HG03196 (cell line): Measurements from ENCODE around the gene MYOCD.
"Not testable (repeated sequence)": the region's sequence is repeated elsewhere in the genome, so short reads cannot be mapped to it uniquely, and the experiment has no call there.

Source experiments
- ATAC-seq: cut with Tn5 transposase; IDR thresholded peaks from one replicate; pipeline ENCODE4 v1.9.1; 2021; ENCODE audit not compliant: unreplicated experiment

The MYOCD gene

GRCh38 chr17:12665263-12666210, at the start of gene MYOCD:
MYOCD (plus strand) TSS chr17:12665890; CDS start chr17:12666189, 299 bp downstream.
- no peak for ATAC-seq

GRCh38 chr17:12616161-12616560, 49.5 kb upstream of the MYOCD start:
- ATAC-seq: no peak

DNA sequence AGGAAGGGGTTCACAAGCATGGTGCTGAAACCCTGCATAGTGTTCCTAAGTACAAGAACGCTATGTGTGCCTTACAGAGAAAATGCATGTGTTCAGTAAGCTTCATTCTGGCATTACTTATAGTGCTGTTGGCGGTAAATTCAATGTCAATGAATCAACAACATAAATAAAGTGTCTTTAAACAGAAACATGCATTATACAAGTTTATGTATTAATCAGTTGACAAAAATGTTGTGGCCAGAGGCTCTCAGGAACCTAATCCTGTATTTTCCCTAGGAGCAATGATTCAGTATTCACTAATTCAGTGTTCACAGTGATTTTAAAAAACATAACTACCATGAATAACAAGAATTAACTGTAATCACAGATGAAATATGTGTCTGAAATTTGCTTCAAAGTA, 47.1 kb upstream of the MYOCD start:
- no peak for ATAC-seq

- ATAC-seq: no peak
These were observed 46.1 kb upstream of the MYOCD start for GRCh38 chr17:12619459-12620199.

DNA sequence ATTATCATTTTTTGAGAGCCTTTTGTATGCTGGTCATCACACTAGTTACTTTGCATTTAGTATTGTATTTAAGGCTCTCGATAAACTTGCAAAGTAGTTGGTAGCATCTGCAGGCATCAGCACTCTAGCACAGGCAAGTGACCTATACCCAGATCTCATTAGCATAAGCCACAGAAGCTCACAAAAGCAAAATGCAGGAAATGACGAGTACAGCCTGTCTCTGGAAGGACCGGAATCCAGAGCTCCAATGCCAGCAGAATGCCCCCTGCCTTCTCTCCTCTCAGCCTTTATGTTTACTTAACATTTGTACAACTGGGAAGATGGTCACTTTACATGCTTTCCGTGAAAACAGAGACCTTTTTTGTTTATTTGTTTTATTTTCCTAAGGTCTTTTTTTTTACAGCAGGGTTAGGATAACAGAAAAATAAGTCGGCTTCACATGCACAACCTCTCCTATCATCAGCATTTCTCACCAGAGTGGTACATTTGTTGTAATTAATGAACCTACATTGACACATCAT, 45.4 kb upstream of the MYOCD start:
- ATAC-seq: no peak

GRCh38 chr17:12622726-12623125, 43.0 kb upstream of the MYOCD start:
- ATAC-seq: no peak

GRCh38 chr17:12623220-12623848, 42.4 kb upstream of the MYOCD start:
- no peak for ATAC-seq

DNA sequence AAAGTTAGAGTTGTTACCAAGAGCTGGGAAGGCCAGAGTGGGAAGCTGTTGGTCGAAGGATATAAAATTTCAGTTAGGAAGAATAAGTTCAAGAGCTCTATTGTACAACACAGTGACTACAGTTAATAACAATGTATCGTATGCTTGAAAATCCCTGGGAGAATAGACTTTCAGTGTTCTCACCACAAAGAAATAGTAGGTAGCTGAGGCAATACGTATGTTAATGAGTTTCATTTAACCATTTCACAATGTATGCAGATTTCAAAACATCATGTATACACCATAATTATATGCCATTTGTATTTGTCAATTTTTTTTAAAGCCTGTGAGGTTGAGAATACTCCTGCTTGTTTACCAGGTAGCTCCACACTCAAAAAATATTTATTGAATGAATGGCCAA, 41.5 kb upstream of the MYOCD start:
- ATAC-seq: no peak

GRCh38 chr17:12625092-12625491, 40.6 kb upstream of the MYOCD start:
- ATAC-seq: no peak

DNA sequence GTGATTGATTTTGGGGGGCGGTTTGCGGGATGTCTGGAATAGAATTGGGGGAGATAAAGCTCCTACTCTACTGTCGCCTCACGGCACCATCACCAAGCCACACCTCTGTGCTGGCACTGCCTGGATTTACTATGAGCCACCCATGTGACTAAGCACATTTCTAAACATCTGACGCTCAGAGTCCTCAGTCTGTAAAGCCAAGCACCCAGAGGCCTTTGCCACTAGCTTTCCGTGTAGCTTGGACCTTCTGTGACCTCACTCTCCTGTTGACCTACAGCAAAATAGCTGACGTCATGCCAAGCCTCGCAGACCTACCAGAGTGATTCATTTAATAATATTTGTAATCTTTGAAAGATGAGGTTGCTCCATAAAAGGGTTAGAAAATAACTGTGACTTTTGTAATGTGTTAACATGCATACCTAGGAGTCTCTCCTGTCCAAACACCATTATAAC, 38.5 kb upstream of the MYOCD start:
- ATAC-seq: no peak

GRCh38 chr17:12627781-12628451, 37.8 kb upstream of the MYOCD start:
- ATAC-seq: no peak

DNA sequence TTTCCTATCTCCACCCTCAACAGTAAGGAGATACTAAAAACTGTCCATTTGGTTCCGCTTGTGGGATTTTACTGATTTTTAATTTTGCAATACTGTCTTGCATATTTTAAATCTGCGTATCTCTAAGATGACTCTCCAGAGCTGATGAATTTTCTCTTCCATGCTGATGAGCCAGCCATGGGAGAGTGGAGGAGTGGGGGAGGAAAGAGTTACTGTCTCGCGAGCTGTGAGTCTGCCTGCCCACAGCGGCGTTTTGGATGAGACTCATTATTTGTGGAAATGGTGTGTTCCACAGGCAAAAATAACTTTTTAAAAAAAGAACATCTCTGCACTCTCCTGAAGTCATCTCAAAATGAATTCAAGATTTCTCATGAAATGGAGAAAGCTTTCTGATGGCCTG, 34.6 kb upstream of the MYOCD start:
- no peak for ATAC-seq

- no peak for ATAC-seq
These were observed 32.9 kb upstream of the MYOCD start for GRCh38 chr17:12632785-12633184.

- no peak for ATAC-seq
These were observed 30.8 kb upstream of the MYOCD start for GRCh38 chr17:12634789-12635414.

DNA sequence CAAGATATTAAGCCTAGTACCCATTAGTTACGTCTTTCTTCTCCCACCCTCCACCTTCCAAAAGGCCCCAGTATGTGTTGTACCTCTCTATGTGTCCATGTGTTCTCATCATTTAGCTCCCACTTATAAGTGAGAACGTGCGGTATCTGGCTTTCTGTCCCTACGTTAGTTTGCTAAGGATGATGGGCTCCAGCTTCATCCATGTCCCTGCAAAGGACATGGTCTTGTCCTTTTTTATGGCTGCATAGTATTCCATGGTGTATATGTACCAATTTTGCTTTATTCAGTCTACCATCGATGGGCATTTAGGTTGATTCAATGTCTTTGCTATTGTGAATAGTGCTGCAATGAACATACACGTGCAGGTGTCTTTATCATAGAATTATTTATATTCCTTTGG, 29.7 kb upstream of the MYOCD start:
- not testable (repeated sequence) for ATAC-seq

DNA sequence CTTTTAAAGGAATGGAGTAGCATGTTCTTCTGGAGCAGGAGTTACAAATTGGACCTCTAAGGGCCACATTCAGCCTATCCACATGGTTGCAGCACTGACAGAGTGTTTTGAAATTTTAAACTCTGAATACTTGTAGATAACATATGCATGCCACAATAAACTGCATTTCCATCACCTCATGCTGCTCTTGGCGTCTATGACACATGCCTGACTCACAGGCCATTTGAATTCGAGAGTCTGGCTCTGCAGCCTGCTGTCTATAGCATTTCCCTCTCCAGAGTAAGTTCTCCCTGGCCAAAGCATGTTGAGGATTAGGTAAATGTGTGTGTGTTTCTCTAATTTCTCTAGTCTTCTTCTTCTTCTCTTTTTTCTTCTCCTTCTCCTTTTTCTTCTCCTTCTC, 28.7 kb upstream of the MYOCD start:
- ATAC-seq: no peak

DNA sequence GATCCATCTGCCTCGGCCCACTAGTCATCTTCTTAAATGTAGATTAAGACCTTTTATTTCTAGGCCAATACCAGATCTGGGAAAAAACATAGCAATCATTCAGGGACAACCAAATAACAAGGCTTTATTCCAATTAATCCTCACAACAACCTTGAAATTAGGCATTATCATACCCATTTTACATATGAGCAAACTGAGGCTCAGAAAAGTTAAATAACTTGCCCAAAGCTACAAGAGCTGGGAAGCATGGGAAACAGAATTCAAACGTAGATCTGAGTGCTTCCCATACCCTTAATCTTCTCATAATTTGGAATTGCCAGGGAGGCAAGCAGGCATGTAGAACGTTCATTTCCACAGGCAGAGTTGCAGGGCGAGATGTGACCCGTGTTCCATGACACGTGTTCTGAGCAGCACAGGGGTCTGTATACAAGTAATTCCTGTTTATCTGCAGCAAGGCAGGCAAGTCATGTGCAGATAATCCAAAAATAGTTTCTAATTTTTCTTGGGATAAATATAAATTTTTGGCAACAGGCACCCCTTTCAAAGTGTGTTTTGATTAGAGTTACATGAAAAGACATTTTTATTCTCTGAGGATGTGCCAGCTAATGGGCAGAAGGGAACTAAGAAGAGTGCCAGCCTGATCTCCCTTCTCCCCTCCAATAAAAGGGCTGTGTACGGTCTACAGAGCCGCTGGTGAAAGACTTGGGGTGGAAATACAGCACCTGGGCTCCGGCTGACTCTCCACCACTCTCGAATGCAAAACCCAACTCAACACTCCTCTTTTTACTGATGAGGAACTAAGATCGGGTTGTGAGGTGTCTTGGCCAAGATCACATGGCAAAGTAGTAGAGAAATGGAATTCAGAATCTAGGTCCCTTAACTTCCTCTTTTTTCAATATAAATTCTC, 27.7 kb upstream of the MYOCD start:
- no peak for ATAC-seq

- ATAC-seq: no peak
These were observed 25.3 kb upstream of the MYOCD start for GRCh38 chr17:12640364-12640763.

DNA sequence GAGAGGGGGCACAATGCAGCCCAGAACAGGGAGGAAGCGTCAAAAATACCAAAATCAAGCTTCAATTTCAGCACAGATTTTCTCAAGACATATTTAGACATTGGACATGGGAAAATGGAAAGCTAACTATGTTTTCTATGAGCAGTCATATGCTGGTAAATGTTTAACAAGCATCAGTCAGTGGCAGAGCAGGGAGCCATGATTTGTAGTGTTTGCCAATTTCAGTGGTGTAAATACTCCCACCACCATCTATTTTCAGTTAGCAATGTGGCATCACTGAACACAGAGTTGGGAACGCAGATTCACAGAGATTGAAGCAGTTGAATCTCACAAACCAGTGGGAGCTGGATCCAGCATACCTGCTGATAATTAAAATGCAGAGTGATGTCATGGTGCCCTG, 24.6 kb upstream of the MYOCD start:
- no peak for ATAC-seq
